Measurements from ENCODE around the gene SLC39A11. TPM values are rescaled to one million over a fixed set of nuclear protein-coding genes. Genes with fewer than 3 reads are reported as not detected.

The SLC39A11 gene
- total and polyA plus RNA-seq, 2 experiments from 2014 or later = 11.7 to 16.4 TPM

- Histone ChIP-seq H3K36me3 (ENCODE audit: low read depth) (no peaks in the 10 kb centered on the region), H3K79me2 (ENCODE audit: insufficient read depth) (no peaks in the 10 kb centered on the region), H2AFZ (no peak overlapping the region), H3K4me1 (ENCODE audit: insufficient read depth) (peaks cover 6% of the 10 kb centered on the region; the same call in 1 of the 2 replicates), H3K4me2 (ENCODE audit: unreplicated experiment) (no peak overlapping the region), H3K9me3 (ENCODE audit: low read depth) (no peaks in the 10 kb centered on the region), H3K9me2 (ENCODE audit: insufficient read depth) (no peaks in the 10 kb centered on the region), H3F3A (ENCODE audit: insufficient read depth) (0 out of 2 replicates have a peak, but pooled peaks cover 4% of the 10 kb centered on the region), H4K20me1 (ENCODE audit: insufficient read depth) (no peaks in the 10 kb centered on the region), H3K27ac (no peak overlapping the region), H3K27me3 (replicated peaks; ENCODE audit: insufficient read depth) (no peaks in the 10 kb centered on the region), H3K4me3 (no peak overlapping the region), H3K9ac (no peak overlapping the region)
- DNase-seq = no peak
- in situ Hi-C loops (cut with MboI) = no loop called here
- no peak for TF ChIP-seq EZH2phosphoT487 (IDR thresholded peaks at IDR 0.05; ENCODE audit: insufficient read depth, low read depth)
- TF ChIP-seq EZH2 (IDR thresholded peaks at IDR 0.05; ENCODE audit: insufficient read depth, poor library complexity, severe bottlenecking) = no peak
- WGBS, 2 experiments (ENCODE audit: low coverage in 1 of 2, low lambda C conversion rate in 2 of 2, missing lambda C conversion rate in 2 of 2) = 82 to 87% methylated on average over 21 of the region's 21 CpGs
Measured at GRCh38 chr17:72661116-72661944, 431.2 kb downstream of the SLC39A11 start.

- H2AFZ ChIP-seq = no peak overlapping the region
- H3K36me3 ChIP-seq (ENCODE audit: low read depth) = no peaks in the 10 kb centered on the region
- no peak overlapping the region for H3K27ac ChIP-seq
- H3K9me3 ChIP-seq (ENCODE audit: low read depth) = no peaks in the 10 kb centered on the region
- in situ Hi-C loops (cut with MboI) = no loop called here
- H3K4me2 ChIP-seq (ENCODE audit: unreplicated experiment) = no peak overlapping the region
- no peak for TF ChIP-seq EZH2phosphoT487 (IDR thresholded peaks at IDR 0.05; ENCODE audit: insufficient read depth, low read depth)
- TF ChIP-seq EZH2 (IDR thresholded peaks at IDR 0.05; ENCODE audit: insufficient read depth, poor library complexity, severe bottlenecking) = no peak
- no peaks in the 10 kb centered on the region for H3K79me2 ChIP-seq (ENCODE audit: insufficient read depth)
- H3F3A ChIP-seq (ENCODE audit: insufficient read depth) = no peaks in the 10 kb centered on the region
- H3K4me1 ChIP-seq (ENCODE audit: insufficient read depth) = no peaks in the 10 kb centered on the region
- no peaks in the 10 kb centered on the region for H3K9me2 ChIP-seq (ENCODE audit: insufficient read depth)
- H4K20me1 ChIP-seq (ENCODE audit: insufficient read depth) = no peaks in the 10 kb centered on the region
- no peaks in the 10 kb centered on the region for H3K27me3 ChIP-seq (replicated peaks; ENCODE audit: insufficient read depth)
- DNase-seq = no peak
- H3K9ac ChIP-seq = no peak overlapping the region
- WGBS, 2 experiments (ENCODE audit: low coverage in 1 of 2, low lambda C conversion rate in 2 of 2, missing lambda C conversion rate in 2 of 2) = 94% methylated on average over 20 of the region's 20 CpGs
- no peak overlapping the region for H3K4me3 ChIP-seq
Measured at GRCh38 chr17:72660274-72661115, 432.0 kb downstream of the SLC39A11 start.

GRCh38 chr17:72659811-72660210 is 432.7 kb downstream of the SLC39A11 start:
- Histone ChIP-seq H3F3A (ENCODE audit: insufficient read depth) (no peaks in the 10 kb centered on the region), H3K27me3 (replicated peaks; ENCODE audit: insufficient read depth) (no peaks in the 10 kb centered on the region), H3K9me2 (ENCODE audit: insufficient read depth) (no peaks in the 10 kb centered on the region), H2AFZ (no peak overlapping the region), H3K9ac (no peak overlapping the region), H3K9me3 (ENCODE audit: low read depth) (no peaks in the 10 kb centered on the region), H3K27ac (no peak overlapping the region), H3K36me3 (ENCODE audit: low read depth) (no peaks in the 10 kb centered on the region), H3K79me2 (ENCODE audit: insufficient read depth) (no peaks in the 10 kb centered on the region), H3K4me2 (ENCODE audit: unreplicated experiment) (no peak overlapping the region), H3K4me3 (no peak overlapping the region), H3K4me1 (ENCODE audit: insufficient read depth) (no peaks in the 10 kb centered on the region), H4K20me1 (ENCODE audit: insufficient read depth) (no peaks in the 10 kb centered on the region)
- WGBS, 2 experiments (ENCODE audit: low coverage in 1 of 2, low lambda C conversion rate in 2 of 2, missing lambda C conversion rate in 2 of 2) = 73 to 75% methylated on average over 4 of the region's 4 CpGs
- TF ChIP-seq EZH2 (IDR thresholded peaks at IDR 0.05; ENCODE audit: insufficient read depth, poor library complexity, severe bottlenecking) = no peak
- TF ChIP-seq EZH2phosphoT487 (IDR thresholded peaks at IDR 0.05; ENCODE audit: insufficient read depth, low read depth) = no peak
- in situ Hi-C loops (cut with MboI) = no loop called here
- DNase-seq = no peak

- no peak for TF ChIP-seq EZH2 (IDR thresholded peaks at IDR 0.05; ENCODE audit: insufficient read depth, poor library complexity, severe bottlenecking)
- no peak for TF ChIP-seq EZH2phosphoT487 (IDR thresholded peaks at IDR 0.05; ENCODE audit: insufficient read depth, low read depth)
- H3F3A ChIP-seq (ENCODE audit: insufficient read depth) = no peaks in the 10 kb centered on the region
- H3K36me3 ChIP-seq (ENCODE audit: low read depth) = no peaks in the 10 kb centered on the region
- H2AFZ ChIP-seq = no peak overlapping the region
- DNase-seq = no peak
- H3K27me3 ChIP-seq (replicated peaks; ENCODE audit: insufficient read depth) = no peaks in the 10 kb centered on the region
- no peaks in the 10 kb centered on the region for H3K79me2 ChIP-seq (ENCODE audit: insufficient read depth)
- no peak overlapping the region for H3K27ac ChIP-seq
- no peaks in the 10 kb centered on the region for H3K9me3 ChIP-seq (ENCODE audit: low read depth)
- H3K4me3 ChIP-seq = no peak overlapping the region
- H3K4me2 ChIP-seq (ENCODE audit: unreplicated experiment) = no peak overlapping the region
- no peaks in the 10 kb centered on the region for H3K4me1 ChIP-seq (ENCODE audit: insufficient read depth)
- no peak overlapping the region for H3K9ac ChIP-seq
- no peaks in the 10 kb centered on the region for H4K20me1 ChIP-seq (ENCODE audit: insufficient read depth)
- in situ Hi-C loops (cut with MboI) = no loop called here
- no peaks in the 10 kb centered on the region for H3K9me2 ChIP-seq (ENCODE audit: insufficient read depth)
- 91 to 95% methylated on average over 5 of the region's 5 CpGs for WGBS, 2 experiments (ENCODE audit: low coverage in 1 of 2, low lambda C conversion rate in 2 of 2, missing lambda C conversion rate in 2 of 2)
Measured at GRCh38 chr17:72658675-72659074, 433.8 kb downstream of the SLC39A11 start.

Data from GM23248 (cell line).